GM23338 (cell line): Measurements from ENCODE around the gene ADAMTS4. TPM values are rescaled to one million over a fixed set of nuclear protein-coding genes. Genes with fewer than 3 reads are reported as not detected.

Experiments
- ATAC-seq: fragments of 200-7000 bp; cut with Tn5 transposase; 3 replicates; pipeline ENCODE4 v1.9.1; 2020
- DNase-seq: peaks from one replicate; pipeline ENCODE4 v3.0.0-alpha.2; 2015; ENCODE audit warnings: low spot score
- H2AFZ ChIP-seq: fragments of 200-600 bp; sonication (generic); 2 replicates; pipeline ENCODE4 v1.8.0; 2016; ENCODE audit warnings: antibody characterized with exemption, mild to moderate bottlenecking, moderate library complexity
- H3F3A ChIP-seq: fragments of 200-600 bp; sonication (generic); replicated peaks from 2 replicates; pipeline ENCODE4 v1.8.0; 2017; ENCODE audit warnings: antibody characterized with exemption, mixed run types, low read depth
- H3K27ac ChIP-seq: fragments of 200-600 bp; sonication (generic); 2 replicates; pipeline ENCODE4 v1.6.1; 2016; ENCODE audit warnings: low read depth
- H3K27me3 ChIP-seq: fragments of 200-600 bp; sonication (generic); 2 replicates; pipeline ENCODE4 v1.8.0; 2016; ENCODE audit warnings: mild to moderate bottlenecking, mixed run types, moderate library complexity; ENCODE audit not compliant: insufficient read depth
- H3K36me3 ChIP-seq: fragments of 200-600 bp; sonication (generic); 2 replicates; pipeline ENCODE4 v1.8.0; 2016; ENCODE audit warnings: mild to moderate bottlenecking; ENCODE audit not compliant: insufficient read depth
- H3K4me1 ChIP-seq: fragments of 200-600 bp; sonication (generic); 2 replicates; pipeline ENCODE4 v1.8.0; 2016; ENCODE audit warnings: mild to moderate bottlenecking, moderate library complexity; ENCODE audit not compliant: insufficient read depth
- H3K4me2 ChIP-seq: fragments of 200-600 bp; sonication (generic); 2 replicates; pipeline ENCODE4 v1.7.1; 2017; ENCODE audit warnings: mixed run types
- H3K4me3 ChIP-seq: fragments of 200-600 bp; sonication (generic); 2 replicates; pipeline ENCODE4 v1.6.1; 2016; ENCODE audit warnings: mixed run types
- H3K79me2 ChIP-seq: fragments of 200-600 bp; sonication (generic); replicated peaks from 2 replicates; pipeline ENCODE4 v1.8.0; 2017; ENCODE audit warnings: mild to moderate bottlenecking; ENCODE audit not compliant: insufficient read depth
- H3K9me2 ChIP-seq: fragments of 200-600 bp; sonication (generic); 2 replicates; pipeline ENCODE4 v1.8.0; 2017; ENCODE audit not compliant: insufficient read depth
- H4K20me1 ChIP-seq: fragments of 200-600 bp; sonication (generic); replicated peaks from 2 replicates; pipeline ENCODE4 v1.8.0; 2017; ENCODE audit warnings: mild to moderate bottlenecking; ENCODE audit not compliant: insufficient read depth
- H3K27ac Mint-ChIP-seq: 2 replicates; pipeline ENCODE4 v1.8.0; 2020; ENCODE audit warnings: inconsistent platforms, mild to moderate bottlenecking, moderate library complexity, mixed read lengths
- H3K27me3 Mint-ChIP-seq: 3 replicates; pipeline ENCODE4 v1.8.0; 2022; ENCODE audit warnings: low read depth, mild to moderate bottlenecking, moderate library complexity, mixed read lengths, inconsistent platforms; ENCODE audit not compliant: insufficient read depth, poor library complexity
- H3K36me3 Mint-ChIP-seq: 3 replicates; pipeline ENCODE4 v1.8.0; 2021; ENCODE audit warnings: low read depth, mild to moderate bottlenecking, inconsistent platforms, moderate library complexity, mixed read lengths
- H3K4me1 Mint-ChIP-seq: 3 replicates; pipeline ENCODE4 v1.8.0; 2020; ENCODE audit warnings: mild to moderate bottlenecking, inconsistent platforms, mixed read lengths
- H3K4me3 Mint-ChIP-seq: 3 replicates; pipeline ENCODE4 v1.8.0; 2021; ENCODE audit warnings: moderate library complexity, mild to moderate bottlenecking, inconsistent platforms, mixed read lengths
- H3K9me3 Mint-ChIP-seq: 3 replicates; pipeline ENCODE4 v1.8.0; 2020; ENCODE audit warnings: moderate library complexity, mild to moderate bottlenecking, inconsistent platforms, mixed read lengths
- CREB1 ChIP-seq: fragments of 250-450 bp; sonication (Bioruptor Pico); IDR thresholded peaks from 2 replicates; pipeline ENCODE4 v1.5.0; 2020; ENCODE audit warnings: low read depth, mild to moderate bottlenecking, moderate library complexity
- EZH2 ChIP-seq: fragments of 200-600 bp; sonication (generic); IDR thresholded peaks from one replicate; pipeline ENCODE4 v1.8.0; 2017; ENCODE audit warnings: antibody characterized with exemption, mild to moderate bottlenecking, low read depth; ENCODE audit not compliant: unreplicated experiment
- EZH2phosphoT487 ChIP-seq: fragments of 200-600 bp; sonication (generic); IDR thresholded peaks from one replicate; pipeline ENCODE4 v1.8.1; 2018; ENCODE audit warnings: antibody characterized with exemption; ENCODE audit not compliant: unreplicated experiment
- JUNB ChIP-seq: IDR thresholded peaks from one replicate; pipeline ENCODE4 v1.6.1; 2016; ENCODE audit warnings: antibody characterized with exemption; ENCODE audit not compliant: unreplicated experiment
- NANOG ChIP-seq: IDR thresholded peaks from 2 replicates; pipeline ENCODE4 v1.6.1; 2016; ENCODE audit warnings: antibody characterized with exemption, borderline replicate concordance
- POLR2AphosphoS5 ChIP-seq: IDR thresholded peaks from 2 replicates; pipeline ENCODE4 v1.6.1; 2016; ENCODE audit warnings: antibody characterized with exemption, low read depth
- STAT1 ChIP-seq: IDR thresholded peaks from one replicate; pipeline ENCODE4 v1.6.1; 2016; ENCODE audit warnings: antibody characterized with exemption; ENCODE audit not compliant: unreplicated experiment
- ZNF114 ChIP-seq: fragments of 250-450 bp; sonication (Bioruptor Pico); IDR thresholded peaks from 2 replicates; pipeline ENCODE4 v1.5.0; 2020; ENCODE audit warnings: mild to moderate bottlenecking, moderate library complexity
- ZNF331 ChIP-seq: fragments of 250-450 bp; sonication (Bioruptor Pico); IDR thresholded peaks from 2 replicates; pipeline ENCODE4 v1.5.0; 2020; ENCODE audit warnings: low read depth, mild to moderate bottlenecking, moderate library complexity
- polyA plus RNA-seq: library from polyadenylated mRNA; unstranded; fragments of >200 nt; fragmentation: Nextera tagmentation; extraction: Ambion mirVana; gene quantifications from 2 replicates; pipeline ENCODE4 v1.2.1, GENCODE V29; 2016
- total RNA-seq: library from RNA; depleted of rRNA; stranded (reverse); fragments of >200 nt; shearing (Covaris generic); gene quantifications from 2 replicates; pipeline ENCODE4 v1.2.3, GENCODE V29; 2014
- TF ChIP-seq, protein P1 (sequence below): fragments of 250-450 bp; sonication (Bioruptor Pico); IDR thresholded peaks from 2 replicates; pipeline ENCODE4 v1.5.0; 2020; ENCODE audit warnings: mild to moderate bottlenecking, moderate library complexity
- TF ChIP-seq, protein P2 (sequence below): IDR thresholded peaks from 2 replicates; pipeline ENCODE4 v1.6.1; 2016; ENCODE audit warnings: antibody characterized with exemption
- TF ChIP-seq, protein P3 (sequence below): IDR thresholded peaks from one replicate; pipeline ENCODE4 v1.6.1; 2018; ENCODE audit warnings: antibody characterized with exemption; ENCODE audit not compliant: unreplicated experiment
- TF ChIP-seq, protein P4 (sequence below), 2 experiments: fragments of 200-600 bp in 1 of 2; sonication (generic) in 1 of 2; conservative IDR thresholded peaks; 2 replicates each; pipeline versions ENCODE4 v1.5.1 to v1.6.1; 2016 to 2017; ENCODE audit warnings: antibody characterized with exemption in 2 of 2, low read depth in 2 of 2, mild to moderate bottlenecking in 2 of 2, moderate library complexity in 1 of 2

Gene ADAMTS4
- total and polyA plus RNA-seq, 2 experiments from 2014 or later = 1.3 to 5.2 TPM

DNA sequence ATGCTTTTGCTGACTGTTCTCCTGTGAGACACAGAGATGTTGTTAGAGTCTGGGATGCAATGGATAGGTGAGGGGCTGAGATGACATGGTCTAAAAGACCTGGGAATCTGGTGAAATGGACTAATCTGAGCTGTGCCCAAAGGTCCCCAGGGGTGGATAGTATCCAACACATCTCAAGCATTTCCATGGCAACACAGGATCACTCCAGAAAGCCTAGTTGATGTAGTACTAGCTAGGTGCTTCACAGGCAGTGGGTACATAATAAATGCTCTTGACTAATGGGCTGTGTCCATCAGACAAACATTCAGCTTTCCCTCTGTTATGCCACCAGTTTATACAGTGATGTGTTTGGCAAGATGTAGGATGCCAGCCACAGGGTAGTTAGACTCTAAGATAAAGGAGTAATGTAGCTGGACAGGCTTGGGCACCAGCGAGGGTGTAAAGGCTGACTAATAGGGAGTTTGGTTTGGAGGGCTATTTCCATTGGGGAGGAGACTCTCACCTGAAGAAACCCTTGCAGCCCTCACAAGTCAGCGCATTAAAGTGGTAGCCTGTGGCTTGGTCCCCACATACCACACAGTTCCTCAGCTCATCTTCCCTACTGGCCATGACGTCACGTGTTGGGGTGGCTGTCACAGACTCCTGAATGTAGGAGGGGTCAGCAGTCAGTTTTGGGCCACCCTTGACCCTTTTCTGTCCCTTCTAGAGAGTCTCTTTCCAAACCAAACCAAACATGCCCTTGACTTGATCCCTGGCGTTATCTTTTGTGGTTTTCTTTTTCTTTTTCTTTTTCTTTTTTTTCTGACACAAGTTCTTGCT lies 37.3 kb upstream of the ADAMTS4 start:
- Mint-ChIP-seq H3K9me3 (no peaks in the 10 kb centered on the region), H3K36me3 (no peaks in the 10 kb centered on the region; the same call in 2 of the 3 replicates), H3K4me3 (no peak overlapping the region), H3K27ac (no peak overlapping the region), H3K27me3 (peaks cover 4% of the 10 kb centered on the region), H3K4me1 (no peaks in the 10 kb centered on the region)
- H3K4me3 ChIP-seq = no peak overlapping the region
- H3F3A ChIP-seq = 0 out of 2 replicates have a peak, but pooled peaks cover 6% of the 10 kb centered on the region
- no peak overlapping the region for H3K4me2 ChIP-seq
- H4K20me1 ChIP-seq = no peaks in the 10 kb centered on the region
- ATAC-seq = no peak
- H2AFZ ChIP-seq = no peak overlapping the region
- no peak for DNase-seq
- H3K9me2 ChIP-seq = no peaks in the 10 kb centered on the region
- TF ChIP-seq CREB1 (CRISPR knock-in tag) (no peak), POLR2AphosphoS5 (no peak), STAT1 (no peak), EZH2phosphoT487 (no peak), JUNB (no peak), EZH2 (no peak), NANOG (no peak), ZNF114 (CRISPR knock-in tag) (no peak), ZNF331 (no peak)
- TF ChIP-seq, protein P1, sequence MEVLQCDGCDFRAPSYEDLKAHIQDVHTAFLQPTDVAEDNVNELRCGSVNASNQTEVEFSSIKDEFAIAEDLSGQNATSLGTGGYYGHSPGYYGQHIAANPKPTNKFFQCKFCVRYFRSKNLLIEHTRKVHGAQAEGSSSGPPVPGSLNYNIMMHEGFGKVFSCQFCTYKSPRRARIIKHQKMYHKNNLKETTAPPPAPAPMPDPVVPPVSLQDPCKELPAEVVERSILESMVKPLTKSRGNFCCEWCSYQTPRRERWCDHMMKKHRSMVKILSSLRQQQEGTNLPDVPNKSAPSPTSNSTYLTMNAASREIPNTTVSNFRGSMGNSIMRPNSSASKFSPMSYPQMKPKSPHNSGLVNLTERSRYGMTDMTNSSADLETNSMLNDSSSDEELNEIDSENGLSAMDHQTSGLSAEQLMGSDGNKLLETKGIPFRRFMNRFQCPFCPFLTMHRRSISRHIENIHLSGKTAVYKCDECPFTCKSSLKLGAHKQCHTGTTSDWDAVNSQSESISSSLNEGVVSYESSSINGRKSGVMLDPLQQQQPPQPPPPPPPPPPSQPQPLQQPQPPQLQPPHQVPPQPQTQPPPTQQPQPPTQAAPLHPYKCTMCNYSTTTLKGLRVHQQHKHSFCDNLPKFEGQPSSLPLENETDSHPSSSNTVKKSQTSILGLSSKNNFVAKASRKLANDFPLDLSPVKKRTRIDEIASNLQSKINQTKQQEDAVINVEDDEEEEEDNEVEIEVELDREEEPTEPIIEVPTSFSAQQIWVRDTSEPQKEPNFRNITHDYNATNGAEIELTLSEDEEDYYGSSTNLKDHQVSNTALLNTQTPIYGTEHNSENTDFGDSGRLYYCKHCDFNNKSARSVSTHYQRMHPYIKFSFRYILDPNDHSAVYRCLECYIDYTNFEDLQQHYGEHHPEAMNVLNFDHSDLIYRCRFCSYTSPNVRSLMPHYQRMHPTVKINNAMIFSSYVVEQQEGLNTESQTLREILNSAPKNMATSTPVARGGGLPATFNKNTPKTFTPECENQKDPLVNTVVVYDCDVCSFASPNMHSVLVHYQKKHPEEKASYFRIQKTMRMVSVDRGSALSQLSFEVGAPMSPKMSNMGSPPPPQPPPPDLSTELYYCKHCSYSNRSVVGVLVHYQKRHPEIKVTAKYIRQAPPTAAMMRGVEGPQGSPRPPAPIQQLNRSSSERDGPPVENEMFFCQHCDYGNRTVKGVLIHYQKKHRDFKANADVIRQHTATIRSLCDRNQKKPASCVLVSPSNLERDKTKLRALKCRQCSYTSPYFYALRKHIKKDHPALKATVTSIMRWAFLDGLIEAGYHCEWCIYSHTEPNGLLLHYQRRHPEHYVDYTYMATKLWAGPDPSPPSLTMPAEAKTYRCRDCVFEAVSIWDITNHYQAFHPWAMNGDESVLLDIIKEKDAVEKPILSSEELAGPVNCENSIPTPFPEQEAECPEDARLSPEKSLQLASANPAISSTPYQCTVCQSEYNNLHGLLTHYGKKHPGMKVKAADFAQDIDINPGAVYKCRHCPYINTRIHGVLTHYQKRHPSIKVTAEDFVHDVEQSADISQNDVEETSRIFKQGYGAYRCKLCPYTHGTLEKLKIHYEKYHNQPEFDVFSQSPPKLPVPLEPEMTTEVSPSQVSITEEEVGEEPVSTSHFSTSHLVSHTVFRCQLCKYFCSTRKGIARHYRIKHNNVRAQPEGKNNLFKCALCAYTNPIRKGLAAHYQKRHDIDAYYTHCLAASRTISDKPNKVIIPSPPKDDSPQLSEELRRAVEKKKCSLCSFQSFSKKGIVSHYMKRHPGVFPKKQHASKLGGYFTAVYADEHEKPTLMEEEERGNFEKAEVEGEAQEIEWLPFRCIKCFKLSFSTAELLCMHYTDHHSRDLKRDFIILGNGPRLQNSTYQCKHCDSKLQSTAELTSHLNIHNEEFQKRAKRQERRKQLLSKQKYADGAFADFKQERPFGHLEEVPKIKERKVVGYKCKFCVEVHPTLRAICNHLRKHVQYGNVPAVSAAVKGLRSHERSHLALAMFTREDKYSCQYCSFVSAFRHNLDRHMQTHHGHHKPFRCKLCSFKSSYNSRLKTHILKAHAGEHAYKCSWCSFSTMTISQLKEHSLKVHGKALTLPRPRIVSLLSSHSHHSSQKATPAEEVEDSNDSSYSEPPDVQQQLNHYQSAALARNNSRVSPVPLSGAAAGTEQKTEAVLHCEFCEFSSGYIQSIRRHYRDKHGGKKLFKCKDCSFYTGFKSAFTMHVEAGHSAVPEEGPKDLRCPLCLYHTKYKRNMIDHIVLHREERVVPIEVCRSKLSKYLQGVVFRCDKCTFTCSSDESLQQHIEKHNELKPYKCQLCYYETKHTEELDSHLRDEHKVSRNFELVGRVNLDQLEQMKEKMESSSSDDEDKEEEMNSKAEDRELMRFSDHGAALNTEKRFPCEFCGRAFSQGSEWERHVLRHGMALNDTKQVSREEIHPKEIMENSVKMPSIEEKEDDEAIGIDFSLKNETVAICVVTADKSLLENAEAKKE (CRISPR knock-in tag) = no peak
- TF ChIP-seq, protein P2, sequence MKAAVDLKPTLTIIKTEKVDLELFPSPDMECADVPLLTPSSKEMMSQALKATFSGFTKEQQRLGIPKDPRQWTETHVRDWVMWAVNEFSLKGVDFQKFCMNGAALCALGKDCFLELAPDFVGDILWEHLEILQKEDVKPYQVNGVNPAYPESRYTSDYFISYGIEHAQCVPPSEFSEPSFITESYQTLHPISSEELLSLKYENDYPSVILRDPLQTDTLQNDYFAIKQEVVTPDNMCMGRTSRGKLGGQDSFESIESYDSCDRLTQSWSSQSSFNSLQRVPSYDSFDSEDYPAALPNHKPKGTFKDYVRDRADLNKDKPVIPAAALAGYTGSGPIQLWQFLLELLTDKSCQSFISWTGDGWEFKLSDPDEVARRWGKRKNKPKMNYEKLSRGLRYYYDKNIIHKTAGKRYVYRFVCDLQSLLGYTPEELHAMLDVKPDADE = no peak
- TF ChIP-seq, protein P3, sequence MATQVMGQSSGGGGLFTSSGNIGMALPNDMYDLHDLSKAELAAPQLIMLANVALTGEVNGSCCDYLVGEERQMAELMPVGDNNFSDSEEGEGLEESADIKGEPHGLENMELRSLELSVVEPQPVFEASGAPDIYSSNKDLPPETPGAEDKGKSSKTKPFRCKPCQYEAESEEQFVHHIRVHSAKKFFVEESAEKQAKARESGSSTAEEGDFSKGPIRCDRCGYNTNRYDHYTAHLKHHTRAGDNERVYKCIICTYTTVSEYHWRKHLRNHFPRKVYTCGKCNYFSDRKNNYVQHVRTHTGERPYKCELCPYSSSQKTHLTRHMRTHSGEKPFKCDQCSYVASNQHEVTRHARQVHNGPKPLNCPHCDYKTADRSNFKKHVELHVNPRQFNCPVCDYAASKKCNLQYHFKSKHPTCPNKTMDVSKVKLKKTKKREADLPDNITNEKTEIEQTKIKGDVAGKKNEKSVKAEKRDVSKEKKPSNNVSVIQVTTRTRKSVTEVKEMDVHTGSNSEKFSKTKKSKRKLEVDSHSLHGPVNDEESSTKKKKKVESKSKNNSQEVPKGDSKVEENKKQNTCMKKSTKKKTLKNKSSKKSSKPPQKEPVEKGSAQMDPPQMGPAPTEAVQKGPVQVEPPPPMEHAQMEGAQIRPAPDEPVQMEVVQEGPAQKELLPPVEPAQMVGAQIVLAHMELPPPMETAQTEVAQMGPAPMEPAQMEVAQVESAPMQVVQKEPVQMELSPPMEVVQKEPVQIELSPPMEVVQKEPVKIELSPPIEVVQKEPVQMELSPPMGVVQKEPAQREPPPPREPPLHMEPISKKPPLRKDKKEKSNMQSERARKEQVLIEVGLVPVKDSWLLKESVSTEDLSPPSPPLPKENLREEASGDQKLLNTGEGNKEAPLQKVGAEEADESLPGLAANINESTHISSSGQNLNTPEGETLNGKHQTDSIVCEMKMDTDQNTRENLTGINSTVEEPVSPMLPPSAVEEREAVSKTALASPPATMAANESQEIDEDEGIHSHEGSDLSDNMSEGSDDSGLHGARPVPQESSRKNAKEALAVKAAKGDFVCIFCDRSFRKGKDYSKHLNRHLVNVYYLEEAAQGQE = no peak
- TF ChIP-seq, protein P4, sequence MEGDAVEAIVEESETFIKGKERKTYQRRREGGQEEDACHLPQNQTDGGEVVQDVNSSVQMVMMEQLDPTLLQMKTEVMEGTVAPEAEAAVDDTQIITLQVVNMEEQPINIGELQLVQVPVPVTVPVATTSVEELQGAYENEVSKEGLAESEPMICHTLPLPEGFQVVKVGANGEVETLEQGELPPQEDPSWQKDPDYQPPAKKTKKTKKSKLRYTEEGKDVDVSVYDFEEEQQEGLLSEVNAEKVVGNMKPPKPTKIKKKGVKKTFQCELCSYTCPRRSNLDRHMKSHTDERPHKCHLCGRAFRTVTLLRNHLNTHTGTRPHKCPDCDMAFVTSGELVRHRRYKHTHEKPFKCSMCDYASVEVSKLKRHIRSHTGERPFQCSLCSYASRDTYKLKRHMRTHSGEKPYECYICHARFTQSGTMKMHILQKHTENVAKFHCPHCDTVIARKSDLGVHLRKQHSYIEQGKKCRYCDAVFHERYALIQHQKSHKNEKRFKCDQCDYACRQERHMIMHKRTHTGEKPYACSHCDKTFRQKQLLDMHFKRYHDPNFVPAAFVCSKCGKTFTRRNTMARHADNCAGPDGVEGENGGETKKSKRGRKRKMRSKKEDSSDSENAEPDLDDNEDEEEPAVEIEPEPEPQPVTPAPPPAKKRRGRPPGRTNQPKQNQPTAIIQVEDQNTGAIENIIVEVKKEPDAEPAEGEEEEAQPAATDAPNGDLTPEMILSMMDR (conservative IDR thresholded peaks at IDR 0.05; ENCODE audit: low read depth in 2 of 2) = no peak
- no peak overlapping the region for H3K27ac ChIP-seq
- H3K27me3 ChIP-seq = no peaks in the 10 kb centered on the region
- no peaks in the 10 kb centered on the region for H3K36me3 ChIP-seq
- H3K79me2 ChIP-seq = no peaks in the 10 kb centered on the region
- H3K4me1 ChIP-seq = no peaks in the 10 kb centered on the region
